K562 (cell line): ENCODE results near the gene WASHC3. TPM values are rescaled to one million over a fixed set of nuclear protein-coding genes. Genes with fewer than 3 reads are reported as not detected.

Source experiments
- ATAC-seq: fragments of 200-7000 bp; cut with Tn5 transposase; 3 replicates; pipeline ENCODE4 v1.9.1; 2020; ENCODE audit warnings: moderate library complexity
- BruUV-seq: library from RNA; stranded (reverse); fragments of 400-500 nt; replicated peaks from 2 replicates; lab custom pipeline; 2021; lab: Mats Ljungman, UMichigan
- CTCF ChIA-PET: fragments of 300-600 bp; formaldehyde crosslinking; extraction: SDS; loops from one replicate; lab custom pipeline; 2021; ENCODE audit warnings: low intra/inter-chr PET ratio; lab: Yijun Ruan, JAX
- POLR2A ChIA-PET: fragments of 300-600, 350-650 bp; sonication (Branson Sonifier 250); formaldehyde crosslinking; extraction: SDS; loops from one replicate; lab custom pipeline; 2021; ENCODE audit warnings: antibody characterized with exemption, inconsistent platforms; lab: Yijun Ruan, JAX
- DNase-seq, 4 experiments: peaks; one replicate each; pipeline versions ENCODE4 v3.0.0 to v3.0.0-alpha.2; 2011 to 2018; ENCODE audit warnings: low spot score in 3 of 4, mixed read lengths in 3 of 4; ENCODE audit errors: extremely low read depth in 1 of 4
- FAIRE-seq: peaks from 2 replicates; lab custom pipeline; 2011; peaks lifted over from hg19 to GRCh38; lab: Jason Lieb, UNC
- H2AFZ ChIP-seq: 2 replicates; pipeline ENCODE4 v1.6.0; 2011; ENCODE audit warnings: low read depth, low read length, control low read depth, inconsistent platforms
- H3K27ac ChIP-seq: fragments of 200-600 bp; 3 replicates; pipeline ENCODE4 v1.8.0; 2011; ENCODE audit warnings: low read depth, mild to moderate bottlenecking, control low read depth, inconsistent platforms, low read length, moderate library complexity, mixed read lengths; ENCODE audit errors: extremely low read depth
- H3K27me3 ChIP-seq, 2 experiments: fragments of 300-600 bp in 1 of 2; 2 replicates in 1 of 2; 3 replicates in 1 of 2; pipeline versions ENCODE4 v1.6.0 to v1.8.0; 2011; ENCODE audit warnings: inconsistent platforms in 2 of 2, low read length in 2 of 2, mild to moderate bottlenecking in 1 of 2, mixed read lengths in 1 of 2, moderate library complexity in 1 of 2; ENCODE audit not compliant: control insufficient read depth in 2 of 2, insufficient read depth in 2 of 2
- H3K36me3 ChIP-seq: fragments of 300-600 bp; 3 replicates; pipeline ENCODE4 v1.8.0; 2011; ENCODE audit warnings: mild to moderate bottlenecking, low read length, inconsistent platforms; ENCODE audit not compliant: control insufficient read depth, insufficient read depth
- H3K4me1 ChIP-seq, 2 experiments: fragments of 200-600 bp in 1 of 2; replicated peaks in 1 of 2; 2 replicates in 1 of 2; 3 replicates in 1 of 2; pipeline versions ENCODE4 v1.5.1 to v1.8.0; 2011; ENCODE audit warnings: inconsistent platforms in 2 of 2, low read length in 2 of 2, mild to moderate bottlenecking in 1 of 2, mixed read lengths in 1 of 2, moderate library complexity in 1 of 2; ENCODE audit not compliant: control insufficient read depth in 2 of 2, insufficient read depth in 2 of 2
- H3K4me2 ChIP-seq: 2 replicates; pipeline ENCODE4 v1.6.1; 2011; ENCODE audit warnings: low read length, control low read depth, inconsistent platforms, mixed read lengths; ENCODE audit not compliant: insufficient read depth
- H3K4me3 ChIP-seq: fragments of 200-600 bp; sonication (generic), shearing (Covaris generic); 2 replicates; pipeline ENCODE4 v1.5.1; 2016; ENCODE audit warnings: control low read depth, inconsistent platforms
- H3K79me2 ChIP-seq: fragments of 200-600 bp; 3 replicates; pipeline ENCODE4 v1.8.0; 2011; ENCODE audit warnings: low read length, inconsistent platforms; ENCODE audit not compliant: control insufficient read depth, insufficient read depth
- H3K9ac ChIP-seq, 2 experiments: 2 replicates each; pipeline versions ENCODE4 v1.6.0 to v1.6.1; 2011; ENCODE audit warnings: low read depth in 2 of 2, low read length in 2 of 2, control low read depth in 1 of 2, inconsistent platforms in 1 of 2, mild to moderate bottlenecking in 1 of 2, mixed read lengths in 1 of 2; ENCODE audit not compliant: insufficient read depth in 1 of 2
- H3K9me1 ChIP-seq: one replicate; pipeline ENCODE4 v1.6.0; 2011; ENCODE audit warnings: inconsistent platforms, mild to moderate bottlenecking, low read length, moderate library complexity; ENCODE audit not compliant: control insufficient read depth, insufficient read depth
- H3K9me3 ChIP-seq: replicated peaks from 2 replicates; pipeline ENCODE4 v1.5.1; 2011; ENCODE audit warnings: low read depth, low read length, inconsistent platforms; ENCODE audit not compliant: control insufficient read depth, insufficient read depth
- H4K20me1 ChIP-seq: replicated peaks from 2 replicates; pipeline ENCODE4 v1.6.1; 2011; ENCODE audit warnings: low read length, inconsistent platforms, mixed read lengths; ENCODE audit not compliant: control insufficient read depth, insufficient read depth
- DIDO1 ChIP-seq: fragments of 450-650 bp; IDR thresholded peaks from 2 replicates; pipeline ENCODE4 v1.6.1; 2016; ENCODE audit warnings: low read depth, missing biosample characterization, missing genetic modification characterization
- FOXA3 ChIP-seq, 2 experiments: fragments of 450-650 bp in 1 of 2; sonication (generic) in 1 of 2; formaldehyde crosslinking; IDR thresholded peaks in 1 of 2; conservative IDR thresholded peaks in 1 of 2; 2 replicates each; pipeline versions ENCODE4 v1.4.0 to v1.8.0; 2020 to 2022; ENCODE audit warnings: mild to moderate bottlenecking in 2 of 2, missing genetic modification reagents in 1 of 2
- LEF1 ChIP-seq: fragments of 450-650 bp; IDR thresholded peaks from 2 replicates; pipeline ENCODE4 v1.6.1; 2016; ENCODE audit warnings: mild to moderate bottlenecking
- NFE2 ChIP-seq: IDR thresholded peaks from 2 replicates; pipeline ENCODE4 v1.6.1; 2014; ENCODE audit warnings: antibody characterized with exemption, low read depth
- OTX1 ChIP-seq: fragments of 450-650 bp; formaldehyde crosslinking; IDR thresholded peaks from 2 replicates; pipeline ENCODE4 v1.4.0; 2022; ENCODE audit warnings: mild to moderate bottlenecking
- SPI1 ChIP-seq: IDR thresholded peaks from 2 replicates; pipeline ENCODE4 v1.6.1; 2011; ENCODE audit warnings: low read depth, low read length, control low read depth, borderline replicate concordance
- SRSF3 ChIP-seq: fragments of 200-400 bp; formaldehyde crosslinking; IDR thresholded peaks from 2 replicates; pipeline ENCODE4 v1.6.1; 2016; ENCODE audit warnings: mild to moderate bottlenecking, low read length, moderate library complexity; ENCODE audit not compliant: insufficient read depth
- ZNF232 ChIP-seq: sonication (generic); formaldehyde crosslinking; IDR thresholded peaks from 2 replicates; pipeline ENCODE4 v1.8.0; 2022; ENCODE audit warnings: mild to moderate bottlenecking, missing genetic modification reagents
- ZNF347 ChIP-seq: fragments of 450-650 bp; formaldehyde crosslinking; IDR thresholded peaks from 2 replicates; pipeline ENCODE4 v1.4.0; 2020; ENCODE audit warnings: low read depth, mild to moderate bottlenecking, moderate library complexity
- WGBS: fragments of 100-300 bp; shearing (Covaris generic); methylation state at CpG from one replicate; pipeline ENCODE4 v1.1.6; 2016; ENCODE audit warnings: low coverage, mixed read lengths; ENCODE audit not compliant: insufficient coverage; ENCODE audit errors: missing lambda C conversion rate; 5-methylcytosine and 5-hydroxymethylcytosine counted together
- in situ Hi-C: fragments of 300-500 bp; cut with MboI; formaldehyde crosslinking; loops from 4 replicates; pipeline ENCODE4 v1.15.0; 2018; ENCODE audit warnings: inconsistent platforms, mixed read lengths
- intact Hi-C: fragments of 100-400 bp; cut with micrococcal nuclease; formaldehyde crosslinking; loops from 2 replicates; pipeline ENCODE4 v1.14.2; 2022
- polyA plus RNA-seq, 8 experiments: library from polyadenylated mRNA; depleted of rRNA in 4 of 8; stranded (reverse) in 5 of 8; unstranded in 3 of 8; fragments of >200 nt; fragmentation: Nextera tagmentation in 2 of 8; fragmentation: Illumina TruSeq in 1 of 8; extraction: Ambion mirVana in 2 of 8; extraction: Trizol in 1 of 8; gene quantifications; 2 replicates each; pipeline versions ENCODE4 v1.2.1 to v1.2.3, GENCODE V29; 2011 to 2014; ENCODE audit warnings: inconsistent platforms in 1 of 8, missing spikeins in 1 of 8
- total RNA-seq, 7 experiments: library from RNA; depleted of rRNA in 6 of 7; stranded (reverse); fragments of >200 nt in 6 of 7; fragmentation: Illumina TruSeq in 2 of 7; extraction: Trizol in 2 of 7; gene quantifications; 2 replicates each; pipeline versions ENCODE4 v1.2.1 to v1.2.3, GENCODE V29; 2011 to 2021; ENCODE audit warnings: low replicate concordance in 1 of 7
- TF ChIP-seq, protein P1 (sequence below): fragments of 450-650 bp; IDR thresholded peaks from 2 replicates; pipeline ENCODE4 v1.6.1; 2016

The WASHC3 gene
- total and polyA plus RNA-seq, 9 of the 15 experiments (the other 6 are each of a cell fraction or from before 2014, with no cell fraction given), result 14.3 to 74.9 (median 35.1) TPM

DNA sequence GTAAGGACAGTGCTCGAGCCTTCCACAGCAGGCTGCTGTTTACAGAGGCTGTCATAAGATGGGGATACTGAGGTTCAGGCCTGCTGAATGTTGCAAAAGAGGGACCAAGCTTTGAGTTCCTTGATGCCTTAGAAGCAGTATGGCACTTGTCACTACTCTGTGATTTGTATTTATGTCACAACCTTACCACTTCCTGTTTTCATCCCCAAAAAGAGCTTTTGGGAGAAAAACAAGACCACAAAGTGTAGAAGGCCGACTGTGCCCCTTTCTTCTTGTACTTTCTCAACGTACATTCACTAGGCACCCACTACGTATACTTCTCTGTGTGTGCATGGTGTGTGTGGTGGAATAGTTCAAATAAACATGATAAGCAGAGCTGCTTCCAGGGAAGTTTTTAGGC, 94.3 kb downstream of the WASHC3 start:
- H3K9ac ChIP-seq, result no peak overlapping the region

DNA sequence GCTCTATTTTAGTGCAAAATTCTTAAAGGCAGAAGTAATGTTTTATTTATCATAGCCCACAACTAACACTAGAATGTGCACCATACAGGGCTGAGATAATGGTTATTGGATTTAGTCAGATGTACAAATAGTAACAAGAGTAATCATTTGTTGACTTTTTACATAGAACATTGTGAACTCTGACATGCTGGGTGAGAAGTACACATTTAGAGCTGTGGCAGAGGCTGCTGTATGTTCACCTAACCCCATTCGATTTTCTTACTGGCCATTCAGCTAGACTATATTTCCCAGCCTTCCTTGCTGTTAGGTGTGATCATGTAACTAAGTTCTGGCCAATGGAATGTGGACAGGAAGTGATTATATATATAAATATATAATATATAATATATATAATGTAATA, 95.3 kb downstream of the WASHC3 start:
- no peak overlapping the region for H3K27ac ChIP-seq
- H2AFZ ChIP-seq, result no peak overlapping the region
- ATAC-seq (no peak), DNase-seq (no peak)
- H3K79me2 ChIP-seq, result no peaks in the 10 kb centered on the region
- H3K27me3 ChIP-seq, result no peaks in the 10 kb centered on the region
- no peak overlapping the region for H3K4me3 ChIP-seq
- no peaks in the 10 kb centered on the region for H4K20me1 ChIP-seq
- H3K36me3 ChIP-seq, result no peaks in the 10 kb centered on the region
- no peak overlapping the region for H3K4me2 ChIP-seq
- 0% methylated on average over 1 of the region's 1 CpG for WGBS
- POLR2A ChIA-PET, result interaction anchor here (0.6 kb wide), 1 partner anchor 373 kb away, joined by 3 read pairs; no protein-coding TSS in a partner anchor
- BruUV-seq, result no TSS peak
- in situ Hi-C loops, result no loop called here
- no peaks in the 10 kb centered on the region for H3K4me1 ChIP-seq
- H3K9ac ChIP-seq, result no peak overlapping the region
- no peaks in the 10 kb centered on the region for H3K9me3 ChIP-seq
- TF ChIP-seq, protein P1, sequence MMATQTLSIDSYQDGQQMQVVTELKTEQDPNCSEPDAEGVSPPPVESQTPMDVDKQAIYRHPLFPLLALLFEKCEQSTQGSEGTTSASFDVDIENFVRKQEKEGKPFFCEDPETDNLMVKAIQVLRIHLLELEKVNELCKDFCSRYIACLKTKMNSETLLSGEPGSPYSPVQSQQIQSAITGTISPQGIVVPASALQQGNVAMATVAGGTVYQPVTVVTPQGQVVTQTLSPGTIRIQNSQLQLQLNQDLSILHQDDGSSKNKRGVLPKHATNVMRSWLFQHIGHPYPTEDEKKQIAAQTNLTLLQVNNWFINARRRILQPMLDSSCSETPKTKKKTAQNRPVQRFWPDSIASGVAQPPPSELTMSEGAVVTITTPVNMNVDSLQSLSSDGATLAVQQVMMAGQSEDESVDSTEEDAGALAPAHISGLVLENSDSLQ, result no peak
- TF ChIP-seq ZNF232 (CRISPR knock-in tag) (no peak), LEF1 (no peak), ZNF347 (CRISPR knock-in tag) (no peak), SRSF3 (no peak), OTX1 (CRISPR knock-in tag) (no peak), DIDO1 (tag) (no peak)
- TF ChIP-seq, all 486 proteins: peak for 0
- CTCF ChIA-PET, result no interaction called here
- intact Hi-C loops, result no loop called here
- no peaks in the 10 kb centered on the region for H3K9me1 ChIP-seq
- FAIRE-seq, result no peak

More for the DNA sequence above, 94.3 kb downstream of the WASHC3 start:
- no peaks in the 10 kb centered on the region for H4K20me1 ChIP-seq
- ChIA-PET CTCF (no interaction called here), POLR2A (no interaction called here)
- H3K27ac ChIP-seq, result no peak overlapping the region
- no peaks in the 10 kb centered on the region for H3K27me3 ChIP-seq
- H3K9me3 ChIP-seq, result no peaks in the 10 kb centered on the region
- H3K4me3 ChIP-seq, result no peak overlapping the region
- no peak for DNase-seq
- H2AFZ ChIP-seq, result no peak overlapping the region
- in situ Hi-C loops, result no loop called here
- intact Hi-C loops, result no loop called here
- H3K9me1 ChIP-seq, result no peaks in the 10 kb centered on the region
- ATAC-seq, result no peak
- no peaks in the 10 kb centered on the region for H3K79me2 ChIP-seq
- no peaks in the 10 kb centered on the region for H3K36me3 ChIP-seq
- 0% methylated on average over 4 of the region's 4 CpGs for WGBS
- no TSS peak for BruUV-seq
- peak; percentile 37 for FAIRE-seq
- H3K4me1 ChIP-seq, result no peaks in the 10 kb centered on the region
- TF ChIP-seq SPI1 (peak; percentile 78; the same call in 1 of the 2 replicates), FOXA3 (CRISPR knock-in tag; conservative IDR thresholded peaks at IDR 0.05 in 1 of 2, IDR thresholded peaks at IDR 0.05 in 1 of 2) (no peak), NFE2 (no peak)
- TF ChIP-seq, all 486 proteins: peak for 1
- no peak overlapping the region for H3K4me2 ChIP-seq
